Smooth muscle cell (in vitro differentiated cells): ENCODE measurements around the gene COPE. TPM values are rescaled to one million over a fixed set of nuclear protein-coding genes. Genes with fewer than 3 reads are reported as not detected.
A peak's percentile ranks its signal among the peaks of the same experiment; 100 is the strongest.

Experiments used
- DNase-seq: peaks from one replicate; lab custom pipeline; 2025; ENCODE audit not compliant: unreplicated experiment; lab: John Stamatoyannopoulos, UW
- H2AFZ ChIP-seq: fragments of 200-600 bp; sonication (generic); 2 replicates; pipeline ENCODE4 v1.6.0; 2016; ENCODE audit warnings: antibody characterized with exemption, low read depth, mild to moderate bottlenecking
- H3F3A ChIP-seq: fragments of 200-600 bp; sonication (generic); 2 replicates; pipeline ENCODE4 v1.6.0; 2017; ENCODE audit warnings: antibody characterized with exemption, low read depth
- H3K27ac ChIP-seq: fragments of 200-600 bp; sonication (generic); 2 replicates; pipeline ENCODE4 v1.5.1; 2016; ENCODE audit warnings: low read depth, mild to moderate bottlenecking
- H3K27me3 ChIP-seq: fragments of 200-600 bp; sonication (generic); 2 replicates; pipeline ENCODE4 v1.6.1; 2016; ENCODE audit warnings: low read depth, mild to moderate bottlenecking
- H3K36me3 ChIP-seq: fragments of 200-600 bp; sonication (generic); 2 replicates; pipeline ENCODE4 v1.5.1; 2016; ENCODE audit warnings: low read depth
- H3K4me1 ChIP-seq: fragments of 200-600 bp; sonication (generic); 2 replicates; pipeline ENCODE4 v1.5.1; 2016; ENCODE audit warnings: low read depth
- H3K4me2 ChIP-seq: fragments of 200-600 bp; sonication (generic); 2 replicates; pipeline ENCODE4 v1.6.0; 2016; ENCODE audit warnings: mild to moderate bottlenecking
- H3K4me3 ChIP-seq: fragments of 200-600 bp; sonication (generic); 2 replicates; pipeline ENCODE4 v1.5.1; 2016; ENCODE audit warnings: mild to moderate bottlenecking
- H3K79me2 ChIP-seq: fragments of 200-600 bp; sonication (generic); 2 replicates; pipeline ENCODE4 v1.6.0; 2016; ENCODE audit warnings: low read depth, mild to moderate bottlenecking
- H3K9ac ChIP-seq: fragments of 200-600 bp; sonication (generic); 2 replicates; pipeline ENCODE4 v1.6.0; 2016; ENCODE audit warnings: low read depth
- H3K9me3 ChIP-seq: fragments of 200-600 bp; sonication (generic); replicated peaks from 2 replicates; pipeline ENCODE4 v1.5.1; 2016; ENCODE audit warnings: low read depth
- H4K20me1 ChIP-seq: fragments of 200-600 bp; sonication (generic); 2 replicates; pipeline ENCODE4 v1.6.0; 2016; ENCODE audit warnings: low read depth
- WGBS: methylation state at CpG from one replicate; pipeline ENCODE4 v1.1.7; 2016; ENCODE audit warnings: low lambda C conversion rate; 5-methylcytosine and 5-hydroxymethylcytosine counted together
- polyA plus RNA-seq: library from polyadenylated mRNA; unstranded; fragments of >200 nt; fragmentation: Nextera tagmentation; extraction: Ambion mirVana; gene quantifications from 2 replicates; pipeline ENCODE4 v1.2.1, GENCODE V29; 2016
- total RNA-seq: library from RNA; depleted of rRNA; stranded (reverse); fragments of >200 nt; gene quantifications from 2 replicates; pipeline ENCODE4 v1.2.3, GENCODE V29; 2014
- TF ChIP-seq, protein P1 (sequence below): fragments of 200-600 bp; sonication (generic); IDR thresholded peaks from 2 replicates; pipeline ENCODE4 v1.5.1; 2017; ENCODE audit warnings: borderline replicate concordance, mild to moderate bottlenecking, antibody characterized with exemption; ENCODE audit not compliant: insufficient read depth, poor library complexity, severe bottlenecking

Gene COPE
- total and polyA plus RNA-seq, 2 experiments from 2014 or later: 236 to 497 TPM

- WGBS: 80% methylated on average over 13 of the region's 13 CpGs
- Histone ChIP-seq H3K27ac (no peak overlapping the region), H2AFZ (no peak overlapping the region), H3K27me3 (no peaks in the 10 kb centered on the region), H3K4me2 (no peak overlapping the region), H4K20me1 (peaks cover 24% of the 10 kb centered on the region), H3K79me2 (no peaks in the 10 kb centered on the region), H3K9ac (no peak overlapping the region), H3K36me3 (no peaks in the 10 kb centered on the region), H3K4me1 (no peaks in the 10 kb centered on the region), H3F3A (no peaks in the 10 kb centered on the region), H3K4me3 (no peak overlapping the region), H3K9me3 (no peaks in the 10 kb centered on the region)
- no peak for DNase-seq
- TF ChIP-seq, protein P1, sequence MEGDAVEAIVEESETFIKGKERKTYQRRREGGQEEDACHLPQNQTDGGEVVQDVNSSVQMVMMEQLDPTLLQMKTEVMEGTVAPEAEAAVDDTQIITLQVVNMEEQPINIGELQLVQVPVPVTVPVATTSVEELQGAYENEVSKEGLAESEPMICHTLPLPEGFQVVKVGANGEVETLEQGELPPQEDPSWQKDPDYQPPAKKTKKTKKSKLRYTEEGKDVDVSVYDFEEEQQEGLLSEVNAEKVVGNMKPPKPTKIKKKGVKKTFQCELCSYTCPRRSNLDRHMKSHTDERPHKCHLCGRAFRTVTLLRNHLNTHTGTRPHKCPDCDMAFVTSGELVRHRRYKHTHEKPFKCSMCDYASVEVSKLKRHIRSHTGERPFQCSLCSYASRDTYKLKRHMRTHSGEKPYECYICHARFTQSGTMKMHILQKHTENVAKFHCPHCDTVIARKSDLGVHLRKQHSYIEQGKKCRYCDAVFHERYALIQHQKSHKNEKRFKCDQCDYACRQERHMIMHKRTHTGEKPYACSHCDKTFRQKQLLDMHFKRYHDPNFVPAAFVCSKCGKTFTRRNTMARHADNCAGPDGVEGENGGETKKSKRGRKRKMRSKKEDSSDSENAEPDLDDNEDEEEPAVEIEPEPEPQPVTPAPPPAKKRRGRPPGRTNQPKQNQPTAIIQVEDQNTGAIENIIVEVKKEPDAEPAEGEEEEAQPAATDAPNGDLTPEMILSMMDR: no peak
Observed at GRCh38 chr19:18933297-18933696, 14.1 kb upstream of the COPE start.

- 11% methylated on average over 21 of the region's 37 CpGs for WGBS
- Histone ChIP-seq H3F3A (no peaks in the 10 kb centered on the region), H3K27me3 (no peaks in the 10 kb centered on the region), H3K9ac (no peak overlapping the region), H3K9me3 (no peaks in the 10 kb centered on the region), H2AFZ (no peak overlapping the region), H3K4me3 (no peak overlapping the region), H3K27ac (no peak overlapping the region), H4K20me1 (peaks cover 27% of the 10 kb centered on the region), H3K36me3 (no peaks in the 10 kb centered on the region), H3K79me2 (no peaks in the 10 kb centered on the region), H3K4me2 (peak overlapping the region; percentile 30), H3K4me1 (no peaks in the 10 kb centered on the region)
- DNase-seq: peak; percentile 78
- TF ChIP-seq, protein P1: no peak
Observed at GRCh38 chr19:18932216-18932841, 13.1 kb upstream of the COPE start.

DNA sequence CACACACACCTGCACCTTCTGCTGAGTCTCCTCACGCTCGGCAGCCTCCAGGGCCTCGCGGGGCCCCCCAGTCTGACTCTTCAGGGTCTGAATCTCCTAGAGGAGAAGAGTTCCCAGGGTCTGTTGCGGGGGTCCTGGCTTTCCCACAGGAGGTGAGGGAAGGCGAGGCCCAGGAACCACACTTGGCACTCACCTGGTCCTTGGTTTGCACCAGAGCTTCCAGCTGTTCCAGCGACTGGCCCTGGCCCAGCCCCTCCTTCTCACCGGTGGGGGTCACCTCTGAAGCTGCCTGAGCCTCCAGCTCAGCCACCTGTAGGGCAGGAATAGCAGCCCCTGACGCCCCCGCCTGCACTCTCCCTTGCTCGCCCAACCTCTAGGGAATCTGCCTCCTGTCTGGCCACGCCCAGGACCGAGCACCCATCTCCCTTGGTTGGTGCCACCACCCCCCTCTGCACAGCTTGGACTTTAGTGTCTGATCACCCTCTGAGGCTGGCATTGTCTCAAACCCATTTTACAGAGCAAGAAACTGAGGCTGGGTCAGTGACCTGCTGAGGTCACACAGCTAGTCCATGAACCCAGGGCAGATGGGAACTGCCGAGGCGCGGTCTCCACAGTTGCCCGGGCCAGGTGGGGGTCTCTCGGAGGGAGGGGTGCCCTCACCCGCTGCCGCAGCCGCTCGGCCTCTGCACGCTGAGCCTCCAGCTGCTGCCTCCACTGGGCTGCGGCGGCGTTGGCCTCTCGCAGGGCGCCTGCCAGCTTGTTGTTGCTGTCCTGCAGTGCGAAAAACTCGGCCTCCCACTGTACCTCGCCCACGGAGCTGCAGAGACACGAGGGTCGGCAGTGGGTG is 12.4 kb upstream of the COPE start:
- WGBS: 90% methylated on average over 28 of the region's 34 CpGs
- H3K9ac ChIP-seq: no peak overlapping the region

More for the DNA sequence above, 12.4 kb upstream of the COPE start:
- no peaks in the 10 kb centered on the region for H3K9me3 ChIP-seq
- H3K27me3 ChIP-seq: no peaks in the 10 kb centered on the region
- no peaks in the 10 kb centered on the region for H3K36me3 ChIP-seq
- DNase-seq: no peak
- no peak overlapping the region for H2AFZ ChIP-seq
- H3K4me2 ChIP-seq: no peak overlapping the region
- H3K79me2 ChIP-seq: no peaks in the 10 kb centered on the region
- H3K27ac ChIP-seq: no peak overlapping the region
- TF ChIP-seq, protein P1: no peak
- no peak overlapping the region for H3K4me3 ChIP-seq
- peaks cover 27% of the 10 kb centered on the region for H4K20me1 ChIP-seq
- H3K4me1 ChIP-seq: no peaks in the 10 kb centered on the region
- no peaks in the 10 kb centered on the region for H3F3A ChIP-seq
